Sigmoid colon (tissue), 3 donors: ENCODE results near the gene CLEC7A.

Source experiments
- POLR2A ChIP-seq, 2 donors: fragments of 450-650 bp; IDR thresholded peaks; one replicate each; pipeline ENCODE4 v1.6.1; 2016; ENCODE audit warnings: antibody characterized with exemption in 2 of 2, mild to moderate bottlenecking in 2 of 2, moderate library complexity in 2 of 2
- TF ChIP-seq, protein P1 (sequence below), 4 experiments: fragments of 450-650 bp in 3 of 4; fragments of 200-600 bp in 1 of 4; IDR thresholded peaks; one replicate each; pipeline ENCODE4 v1.5.1; 2016 to 2019; ENCODE audit warnings: antibody characterized with exemption in 4 of 4, mild to moderate bottlenecking in 3 of 4, moderate library complexity in 2 of 4

DNA sequence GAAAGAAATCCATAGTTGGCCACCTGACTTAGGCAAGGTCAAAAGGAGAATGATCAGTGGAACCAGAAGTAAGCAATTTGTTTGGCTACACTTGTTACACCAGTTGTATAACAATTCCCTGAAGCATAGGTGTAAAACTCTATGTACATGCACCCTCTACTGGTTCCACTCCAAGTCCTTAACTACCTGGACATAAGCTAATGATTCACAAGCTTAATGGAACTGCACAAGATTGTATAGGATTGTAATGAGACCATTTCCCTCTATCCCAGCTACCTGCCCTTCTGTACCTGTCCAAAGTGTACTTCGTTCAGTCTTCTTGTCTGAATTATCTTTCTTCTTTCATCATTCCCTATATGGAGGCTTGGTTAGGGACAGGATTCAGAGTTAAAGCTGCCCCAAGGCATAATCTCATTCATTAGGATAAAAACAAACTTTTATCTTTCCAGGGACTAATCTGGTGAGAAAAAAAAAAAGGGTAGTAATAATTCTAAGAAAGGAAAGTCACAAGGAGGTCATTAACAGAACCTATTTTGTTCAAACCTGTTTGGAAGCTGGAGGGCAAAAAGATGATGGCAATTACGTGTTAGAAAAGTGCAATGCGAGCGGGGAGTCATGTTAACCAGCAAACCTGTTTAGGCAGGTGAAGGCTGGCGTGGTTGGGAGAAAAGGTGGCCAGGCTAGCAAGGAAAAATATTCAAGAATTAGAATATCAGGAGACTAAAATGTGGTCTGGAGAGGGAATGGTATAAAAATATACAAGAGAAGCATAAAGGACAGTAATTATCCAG, 46.0 kb upstream of the CLEC7A start:
- TF ChIP-seq, protein P1, sequence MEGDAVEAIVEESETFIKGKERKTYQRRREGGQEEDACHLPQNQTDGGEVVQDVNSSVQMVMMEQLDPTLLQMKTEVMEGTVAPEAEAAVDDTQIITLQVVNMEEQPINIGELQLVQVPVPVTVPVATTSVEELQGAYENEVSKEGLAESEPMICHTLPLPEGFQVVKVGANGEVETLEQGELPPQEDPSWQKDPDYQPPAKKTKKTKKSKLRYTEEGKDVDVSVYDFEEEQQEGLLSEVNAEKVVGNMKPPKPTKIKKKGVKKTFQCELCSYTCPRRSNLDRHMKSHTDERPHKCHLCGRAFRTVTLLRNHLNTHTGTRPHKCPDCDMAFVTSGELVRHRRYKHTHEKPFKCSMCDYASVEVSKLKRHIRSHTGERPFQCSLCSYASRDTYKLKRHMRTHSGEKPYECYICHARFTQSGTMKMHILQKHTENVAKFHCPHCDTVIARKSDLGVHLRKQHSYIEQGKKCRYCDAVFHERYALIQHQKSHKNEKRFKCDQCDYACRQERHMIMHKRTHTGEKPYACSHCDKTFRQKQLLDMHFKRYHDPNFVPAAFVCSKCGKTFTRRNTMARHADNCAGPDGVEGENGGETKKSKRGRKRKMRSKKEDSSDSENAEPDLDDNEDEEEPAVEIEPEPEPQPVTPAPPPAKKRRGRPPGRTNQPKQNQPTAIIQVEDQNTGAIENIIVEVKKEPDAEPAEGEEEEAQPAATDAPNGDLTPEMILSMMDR (IDR thresholded peaks at IDR 0.05), result no peak
- no peak for TF ChIP-seq POLR2A (IDR thresholded peaks at IDR 0.05)
